ENCODE measurements around the gene SRGAP3. TPM values are rescaled to one million over a fixed set of nuclear protein-coding genes. Genes with fewer than 3 reads are reported as not detected.

The SRGAP3 gene
- total RNA-seq, 4 donors from 2014 or later, result 14.7 to 58.9 (median 18.7) TPM

DNA sequence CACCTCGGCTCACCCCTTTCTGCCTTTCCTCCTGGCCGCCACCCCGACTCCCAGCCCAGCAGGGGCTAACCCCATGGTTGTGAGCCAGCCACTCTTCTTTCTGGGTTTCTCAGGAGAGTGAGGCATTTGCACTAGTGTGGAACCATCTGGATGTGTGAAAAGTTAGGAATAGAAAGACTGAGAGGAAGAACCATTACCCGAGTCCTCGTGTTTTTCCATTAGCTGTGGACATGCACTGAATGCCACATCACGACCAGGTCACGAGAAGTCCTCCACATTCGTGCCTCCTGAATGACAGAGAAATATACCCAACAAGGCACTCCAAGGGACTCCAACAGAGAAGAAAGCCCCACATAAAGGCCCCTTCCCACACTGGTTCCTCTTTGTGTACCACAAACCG is 268.1 kb downstream of the SRGAP3 start:
- no peak for DNase-seq
- H3K36me3 ChIP-seq, result no peaks in the 10 kb centered on the region
- intact Hi-C loops (cut with DNase I), result no loop called here
- no peak for TF ChIP-seq POLR2A (IDR thresholded peaks at IDR 0.05)
- WGBS, 2 donors, result 87 to 89% methylated on average over 9 of the region's 9 CpGs
- H3K27me3 ChIP-seq, result no peaks in the 10 kb centered on the region
- no peak overlapping the region for H3K4me3 ChIP-seq (replicated peaks in 1 of 3)
- peaks cover 0 to 6% of the 10 kb centered on the region in 2 donors for H3K4me1 ChIP-seq
- H3K9me3 ChIP-seq, result no peaks in the 10 kb centered on the region
- no peak overlapping the region for H3K27ac ChIP-seq

DNA sequence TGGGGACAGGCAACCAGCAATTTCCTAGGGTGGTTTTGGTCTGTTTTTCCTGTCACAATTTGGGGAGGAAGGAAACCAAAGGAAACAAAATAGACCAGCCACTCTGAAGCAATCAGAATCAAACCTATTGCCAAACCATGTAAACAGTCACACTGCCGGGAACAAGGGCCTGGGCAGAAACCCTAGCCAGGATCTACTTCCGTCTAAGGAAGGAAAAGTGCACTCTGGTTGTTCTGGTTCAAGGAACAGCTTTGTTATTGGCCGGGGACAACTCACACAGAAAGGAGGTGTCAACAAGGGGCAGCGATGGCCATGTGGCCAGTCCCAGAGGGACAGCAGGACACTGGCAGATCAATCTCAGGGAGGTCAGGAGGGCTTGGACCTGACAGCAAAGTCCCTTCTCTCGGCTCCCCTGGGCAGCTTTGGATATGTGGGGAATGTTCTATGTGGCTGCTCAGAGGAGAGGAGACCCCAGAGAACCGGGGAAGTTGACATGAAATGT is 268.6 kb downstream of the SRGAP3 start:
- intact Hi-C loops (cut with DNase I), result no loop called here
- H3K9me3 ChIP-seq, result no peaks in the 10 kb centered on the region
- 26 to 29% methylated on average over 6 of the region's 6 CpGs for WGBS, 2 donors
- no peaks in the 10 kb centered on the region for H3K27me3 ChIP-seq
- H3K4me3 ChIP-seq (replicated peaks in 1 of 3), result no peak overlapping the region
- H3K4me1 ChIP-seq, result peaks cover 0 to 6% of the 10 kb centered on the region in 2 donors
- H3K36me3 ChIP-seq, result no peaks in the 10 kb centered on the region
- no peak for TF ChIP-seq POLR2A (IDR thresholded peaks at IDR 0.05)
- TF ChIP-seq, protein P1, sequence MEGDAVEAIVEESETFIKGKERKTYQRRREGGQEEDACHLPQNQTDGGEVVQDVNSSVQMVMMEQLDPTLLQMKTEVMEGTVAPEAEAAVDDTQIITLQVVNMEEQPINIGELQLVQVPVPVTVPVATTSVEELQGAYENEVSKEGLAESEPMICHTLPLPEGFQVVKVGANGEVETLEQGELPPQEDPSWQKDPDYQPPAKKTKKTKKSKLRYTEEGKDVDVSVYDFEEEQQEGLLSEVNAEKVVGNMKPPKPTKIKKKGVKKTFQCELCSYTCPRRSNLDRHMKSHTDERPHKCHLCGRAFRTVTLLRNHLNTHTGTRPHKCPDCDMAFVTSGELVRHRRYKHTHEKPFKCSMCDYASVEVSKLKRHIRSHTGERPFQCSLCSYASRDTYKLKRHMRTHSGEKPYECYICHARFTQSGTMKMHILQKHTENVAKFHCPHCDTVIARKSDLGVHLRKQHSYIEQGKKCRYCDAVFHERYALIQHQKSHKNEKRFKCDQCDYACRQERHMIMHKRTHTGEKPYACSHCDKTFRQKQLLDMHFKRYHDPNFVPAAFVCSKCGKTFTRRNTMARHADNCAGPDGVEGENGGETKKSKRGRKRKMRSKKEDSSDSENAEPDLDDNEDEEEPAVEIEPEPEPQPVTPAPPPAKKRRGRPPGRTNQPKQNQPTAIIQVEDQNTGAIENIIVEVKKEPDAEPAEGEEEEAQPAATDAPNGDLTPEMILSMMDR (IDR thresholded peaks at IDR 0.05), result no peak
- no peak overlapping the region for H3K27ac ChIP-seq
- DNase-seq, result no peak

DNA sequence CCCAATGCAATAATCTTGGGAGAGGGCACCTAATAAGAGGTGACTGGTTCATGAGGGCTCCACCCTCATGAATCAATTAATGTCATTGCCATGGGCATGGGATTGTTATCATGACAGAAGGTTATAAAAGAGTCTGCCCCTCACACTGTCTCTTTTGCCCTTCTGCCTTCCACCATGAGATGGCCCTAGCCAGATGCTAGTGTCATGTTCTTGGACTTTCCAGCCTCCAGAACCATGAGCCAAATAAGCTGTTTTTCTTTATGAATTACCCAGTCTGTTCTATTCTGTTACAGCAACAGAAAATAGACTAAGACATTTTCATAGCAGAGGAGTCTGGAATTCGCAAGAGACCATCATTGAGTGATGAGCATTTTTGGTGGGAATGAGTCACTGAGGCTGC is 270.2 kb downstream of the SRGAP3 start:
- intact Hi-C loops (cut with DNase I), result no loop called here
- peaks cover 0 to 6% of the 10 kb centered on the region in 2 donors for H3K4me1 ChIP-seq
- WGBS, 2 donors, result 96 to 100% methylated on average over 1 of the region's 1 CpG
- no peaks in the 10 kb centered on the region for H3K27me3 ChIP-seq
- no peaks in the 10 kb centered on the region for H3K36me3 ChIP-seq
- no peaks in the 10 kb centered on the region for H3K9me3 ChIP-seq
- no peak overlapping the region for H3K4me3 ChIP-seq (replicated peaks in 1 of 3)
- no peak for TF ChIP-seq POLR2A (IDR thresholded peaks at IDR 0.05)
- TF ChIP-seq, protein P1 (IDR thresholded peaks at IDR 0.05), result no peak
- H3K27ac ChIP-seq, result no peak overlapping the region
- DNase-seq, result no peak

DNA sequence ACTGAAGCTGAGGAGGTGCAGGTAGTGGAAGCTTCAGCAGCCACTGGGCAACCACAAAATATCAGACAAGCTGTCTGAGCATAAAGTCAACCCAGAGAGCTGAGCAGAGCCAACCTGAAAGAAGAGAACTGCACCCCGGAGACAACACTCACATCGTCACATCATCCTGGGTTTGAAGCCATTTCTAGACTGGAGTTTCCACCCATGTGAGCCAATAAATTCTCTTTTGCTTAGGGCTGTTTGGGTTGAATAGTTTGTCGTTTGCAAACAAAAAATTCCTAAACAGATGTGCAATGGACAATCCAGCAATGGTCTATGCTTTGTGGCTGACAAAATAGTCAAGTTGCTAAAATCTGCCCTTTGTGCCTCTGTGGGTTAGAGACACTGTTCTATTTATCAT is 270.9 kb downstream of the SRGAP3 start:
- WGBS, 2 donors, result 62 to 97% methylated on average over 3 of the region's 3 CpGs
- no peak for DNase-seq
- no peaks in the 10 kb centered on the region for H3K9me3 ChIP-seq
- H3K4me1 ChIP-seq, result peaks cover 0 to 6% of the 10 kb centered on the region in 2 donors
- H3K27ac ChIP-seq, result no peak overlapping the region
- TF ChIP-seq POLR2A (IDR thresholded peaks at IDR 0.05), result no peak
- TF ChIP-seq, protein P1 (IDR thresholded peaks at IDR 0.05), result no peak
- H3K27me3 ChIP-seq, result no peaks in the 10 kb centered on the region
- no peaks in the 10 kb centered on the region for H3K36me3 ChIP-seq
- H3K4me3 ChIP-seq (replicated peaks in 1 of 3), result no peak overlapping the region
- intact Hi-C loops (cut with DNase I), result no loop called here

DNA sequence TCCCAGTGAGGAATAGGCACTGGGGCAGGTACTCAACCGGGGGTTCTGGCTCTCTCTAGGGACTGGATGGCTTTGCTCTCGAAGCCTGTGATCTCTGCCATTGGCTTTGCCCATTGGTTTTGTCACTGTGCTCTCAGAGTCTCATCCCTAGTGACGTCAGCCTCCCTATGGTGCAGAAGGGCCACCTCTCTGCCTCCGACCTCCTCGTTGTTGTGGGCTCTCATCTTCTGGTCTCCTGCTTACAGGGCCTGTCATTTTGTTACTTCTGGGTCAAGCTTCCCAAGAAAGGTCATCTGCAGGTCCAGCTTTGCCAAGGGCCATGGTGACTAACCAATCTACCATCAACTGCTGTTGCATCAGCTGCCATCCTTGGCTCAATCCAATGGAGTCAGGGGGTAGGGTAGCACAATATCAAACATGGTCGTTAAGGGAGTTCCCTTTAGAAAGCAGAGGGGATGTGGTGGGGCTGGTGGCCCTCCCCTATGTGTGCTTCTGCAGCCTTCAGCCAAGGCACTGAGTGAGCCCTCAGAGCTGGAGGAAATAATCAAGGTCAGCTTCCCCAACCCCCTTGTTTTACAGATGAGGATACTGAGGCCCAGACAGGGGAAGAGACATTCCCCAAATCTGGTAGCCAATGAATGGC is 272.8 kb downstream of the SRGAP3 start:
- Histone ChIP-seq H3K4me3 (replicated peaks in 1 of 3) (no peak overlapping the region), H3K9me3 (no peaks in the 10 kb centered on the region), H3K27ac (no peak overlapping the region), H3K36me3 (no peaks in the 10 kb centered on the region), H3K4me1 (peaks cover 0 to 6% of the 10 kb centered on the region in 2 donors), H3K27me3 (no peaks in the 10 kb centered on the region)
- TF ChIP-seq, protein P1 (IDR thresholded peaks at IDR 0.05), result no peak
- TF ChIP-seq POLR2A (IDR thresholded peaks at IDR 0.05), result no peak
- 86 to 89% methylated on average over 6 of the region's 6 CpGs for WGBS, 2 donors
- no peak for DNase-seq
- intact Hi-C loops (cut with DNase I), result loop anchor here (2.0 kb wide), 1 partner anchor 322 kb away; no protein-coding TSS in a partner anchor
